HepG2 (cell line): ENCODE measurements around the gene ARMC8.

Source experiments
- CBX1 ChIP-seq: IDR thresholded peaks from one replicate; pipeline ENCODE4 v1.6.1; 2016; ENCODE audit warnings: antibody characterized with exemption, low read depth
- CERS6 ChIP-seq: sonication (generic); formaldehyde crosslinking; IDR thresholded peaks from 2 replicates; pipeline ENCODE4 v1.5.0; 2020; ENCODE audit warnings: missing genetic modification reagents
- EZH2 ChIP-seq: conservative IDR thresholded peaks from 2 replicates; pipeline ENCODE4 v1.6.1; 2012; ENCODE audit warnings: mild to moderate bottlenecking, low read depth, low read length, moderate library complexity
- FOXM1 ChIP-seq: sonication (generic); formaldehyde crosslinking; IDR thresholded peaks from 2 replicates; pipeline ENCODE4 v1.5.0; 2020; ENCODE audit warnings: missing genetic modification reagents
- HNF1A ChIP-seq, 2 experiments: sonication (generic) in 1 of 2; formaldehyde crosslinking in 1 of 2; IDR thresholded peaks; 2 replicates each; pipeline versions ENCODE4 v1.4.0 to v1.6.1; 2016 to 2020; ENCODE audit warnings: borderline replicate concordance in 1 of 2, low read depth in 1 of 2, mild to moderate bottlenecking in 1 of 2, missing genetic modification reagents in 1 of 2
- KDM1A ChIP-seq: IDR thresholded peaks from 2 replicates; pipeline ENCODE4 v1.6.1; 2016; ENCODE audit warnings: missing compliant biosample characterization
- KLF11 ChIP-seq: IDR thresholded peaks from 2 replicates; pipeline ENCODE4 v1.6.1; 2016; ENCODE audit warnings: missing compliant biosample characterization
- MYC ChIP-seq: sonication (generic); formaldehyde crosslinking; IDR thresholded peaks from 2 replicates; pipeline ENCODE4 v1.9.0; 2021; ENCODE audit warnings: missing genetic modification reagents, borderline replicate concordance
- NBN ChIP-seq: fragments of 450-650 bp; conservative IDR thresholded peaks from 2 replicates; pipeline ENCODE4 v1.6.1; 2017
- PBX3 ChIP-seq: sonication (generic); formaldehyde crosslinking; IDR thresholded peaks from 2 replicates; pipeline ENCODE4 v1.8.1; 2023; ENCODE audit warnings: missing genetic modification reagents, inconsistent platforms, borderline replicate concordance
- SALL1 ChIP-seq: sonication (generic); formaldehyde crosslinking; IDR thresholded peaks from 2 replicates; pipeline ENCODE4 v1.8.0; 2022; ENCODE audit warnings: mild to moderate bottlenecking, missing genetic modification reagents
- ZFX ChIP-seq: sonication (generic); formaldehyde crosslinking; IDR thresholded peaks from 2 replicates; pipeline ENCODE4 v1.4.0; 2020; ENCODE audit warnings: mild to moderate bottlenecking, low read depth, missing genetic modification reagents, moderate library complexity
- ZNF670 ChIP-seq: sonication (generic); formaldehyde crosslinking; IDR thresholded peaks from 2 replicates; pipeline ENCODE4 v1.8.0; 2022; ENCODE audit warnings: mild to moderate bottlenecking, missing genetic modification reagents, borderline replicate concordance

- TF ChIP-seq SALL1 (CRISPR knock-in tag) (no peak), CERS6 (CRISPR knock-in tag) (no peak), NBN (no peak), FOXM1 (CRISPR knock-in tag) (no peak), ZNF670 (CRISPR knock-in tag) (no peak), ZFX (CRISPR knock-in tag) (0 out of 2 replicates have a peak, but pooled peaks have one; percentile 28), KDM1A (CRISPR knock-in tag) (no peak), HNF1A (IDR thresholded peaks at IDR 0.05; ENCODE audit: low read depth) (no peak), HNF1A (CRISPR knock-in tag; IDR thresholded peaks at IDR 0.05; ENCODE audit: borderline replicate concordance) (no peak), EZH2 (no peak), MYC (CRISPR knock-in tag) (no peak), KLF11 (CRISPR knock-in tag) (no peak), CBX1 (no peak), PBX3 (CRISPR knock-in tag) (no peak)
Measured at GRCh38 chr3:138344754-138345153, 157.7 kb downstream of the ARMC8 start.
